HFF-Myc (cell line): ENCODE results near the gene RAB21.

ENCODE experiments used
- DNase-seq: peaks from one replicate; pipeline ENCODE4 v3.0.0-alpha.2; 2011; ENCODE audit warnings: low read depth; ENCODE audit errors: extremely low read depth
- H3K4me3 ChIP-seq: replicated peaks from 2 replicates; pipeline ENCODE4 v1.5.1; 2011; ENCODE audit warnings: low read depth, mild to moderate bottlenecking, control low read depth, low read length
- CTCF ChIP-seq: IDR thresholded peaks from 2 replicates; pipeline ENCODE4 v1.5.1; 2012; ENCODE audit warnings: mild to moderate bottlenecking, low read depth, low read length, control low read depth; ENCODE audit errors: missing control alignments

The RAB21 gene

DNA sequence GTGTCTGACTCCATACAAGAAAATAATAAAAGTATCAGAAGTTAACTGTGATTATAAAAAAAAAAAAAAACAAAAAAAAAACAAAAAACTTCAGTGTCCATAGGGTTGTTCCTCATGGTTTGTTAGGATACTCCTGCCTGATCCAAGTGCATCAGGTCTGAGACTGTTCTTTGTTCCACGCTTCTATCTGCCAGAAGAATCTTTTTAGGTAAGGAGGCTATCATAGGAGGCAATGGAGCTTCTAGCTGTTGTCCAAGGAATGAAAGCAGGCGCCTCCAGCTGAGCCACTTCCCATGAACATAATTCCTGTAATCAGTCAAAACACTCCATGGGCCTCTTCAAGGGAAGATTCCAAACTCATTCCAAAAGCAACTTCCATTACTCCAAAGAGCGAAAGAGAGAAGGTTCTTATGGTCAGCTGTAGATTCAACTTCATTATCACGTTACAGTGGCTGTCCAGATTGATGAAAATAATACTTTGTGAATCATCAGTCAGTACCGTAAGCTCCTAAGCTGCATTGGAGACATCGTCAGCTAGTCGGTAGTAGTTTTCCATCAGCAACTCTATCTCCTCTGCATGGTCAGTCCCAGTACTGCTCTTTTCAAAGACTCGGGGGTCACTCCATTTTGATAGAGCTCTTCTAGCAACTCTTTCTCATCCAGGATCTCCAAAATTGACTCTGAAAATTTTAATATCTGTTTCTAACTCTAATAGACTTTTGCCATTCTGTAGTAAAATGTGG, 94.6 kb downstream of the RAB21 start:
- TF ChIP-seq CTCF: no peak
- no peak for DNase-seq

More for the DNA sequence above, 94.6 kb downstream of the RAB21 start:
- no peak overlapping the region for H3K4me3 ChIP-seq
